Activated naive CD4-positive, alpha-beta T cell treated with anti-CD3 and anti-CD28 coated beads, Interleukin-2, amount 50 U/mL, for 72 hours (primary cell): ENCODE measurements around the gene MACROD2. TPM values are rescaled to one million over a fixed set of nuclear protein-coding genes. Genes with fewer than 3 reads are reported as not detected.

Source experiments
- ATAC-seq, 2 donors: fragments of 150-1000 bp; cut with Tn5 transposase; 2 replicates each; pipeline ENCODE4 v1.10.0; 2021; ENCODE audit warnings: mild to moderate bottlenecking in 2 of 2, moderate library complexity in 2 of 2
- DNase-seq, 2 donors: peaks; one replicate each; pipeline ENCODE4 v3.0.0; 2021 to 2022; ENCODE audit warnings: low spot score in 2 of 2
- H3K27ac Mint-ChIP-seq, 2 donors: one replicate each; pipeline ENCODE4 v1.8.0; 2022; ENCODE audit warnings: mild to moderate bottlenecking in 2 of 2, mixed read lengths in 2 of 2
- H3K36me3 Mint-ChIP-seq, 2 donors: one replicate each; pipeline ENCODE4 v1.8.0; 2022; ENCODE audit warnings: mixed read lengths in 2 of 2
- H3K9me3 Mint-ChIP-seq, 2 donors: one replicate each; pipeline ENCODE4 v1.8.0; 2022; ENCODE audit warnings: mixed read lengths in 2 of 2
- total RNA-seq, 2 donors: library from RNA; stranded (reverse); gene quantifications; one replicate each; pipeline ENCODE4 v1.2.3, GENCODE V29; 2022

MACROD2 gene
- total RNA-seq, 2 donors from 2014 or later, result not detected

GRCh38 chr20:15616626-15617025, 1621.3 kb downstream of the MACROD2 start:
- peaks cover 10 to 28% of the 10 kb centered on the region in 2 donors for H3K9me3 Mint-ChIP-seq
- H3K36me3 Mint-ChIP-seq, result peaks cover 0 to 13% of the 10 kb centered on the region in 2 donors
- no peak for DNase-seq
- ATAC-seq, result no peak
- no peak overlapping the region for H3K27ac Mint-ChIP-seq

GRCh38 chr20:15618110-15618509, 1622.8 kb downstream of the MACROD2 start:
- peaks cover 0 to 13% of the 10 kb centered on the region in 2 donors for H3K36me3 Mint-ChIP-seq
- peaks cover 14 to 27% of the 10 kb centered on the region in 2 donors for H3K9me3 Mint-ChIP-seq
- DNase-seq, result no peak
- ATAC-seq, result no peak
- no peak overlapping the region for H3K27ac Mint-ChIP-seq

GRCh38 chr20:15618912-15619311, 1623.6 kb downstream of the MACROD2 start:
- peaks cover 0 to 13% of the 10 kb centered on the region in 2 donors for H3K36me3 Mint-ChIP-seq
- DNase-seq (no peak), ATAC-seq (no peak)
- no peak overlapping the region for H3K27ac Mint-ChIP-seq
- peaks cover 14 to 34% of the 10 kb centered on the region in 2 donors for H3K9me3 Mint-ChIP-seq

- Mint-ChIP-seq H3K9me3 (peaks cover 14 to 34% of the 10 kb centered on the region in 2 donors), H3K27ac (no peak overlapping the region), H3K36me3 (peaks cover 0 to 13% of the 10 kb centered on the region in 2 donors)
- no peak for DNase-seq
- ATAC-seq, result no peak
Observed at GRCh38 chr20:15619341-15619740, 1624.0 kb downstream of the MACROD2 start.

- no peak for DNase-seq
- Mint-ChIP-seq H3K9me3 (peaks cover 12 to 32% of the 10 kb centered on the region in 2 donors), H3K36me3 (peaks cover 0 to 11% of the 10 kb centered on the region in 2 donors), H3K27ac (no peak overlapping the region)
- no peak for ATAC-seq
Observed at GRCh38 chr20:15619816-15620215, 1624.5 kb downstream of the MACROD2 start.

GRCh38 chr20:15622368-15622767, 1627.1 kb downstream of the MACROD2 start:
- Mint-ChIP-seq H3K9me3 (peaks cover 15 to 24% of the 10 kb centered on the region in 2 donors), H3K27ac (no peak overlapping the region), H3K36me3 (peaks cover 0 to 6% of the 10 kb centered on the region in 2 donors)
- ATAC-seq (no peak), DNase-seq (no peak)

- DNase-seq (no peak), ATAC-seq (no peak)
- Mint-ChIP-seq H3K36me3 (peaks cover 0 to 6% of the 10 kb centered on the region in 2 donors), H3K27ac (no peak overlapping the region), H3K9me3 (peaks cover 10 to 23% of the 10 kb centered on the region in 2 donors)
Observed at GRCh38 chr20:15623215-15623614, 1627.9 kb downstream of the MACROD2 start.

- Mint-ChIP-seq H3K9me3 (peaks cover 16 to 21% of the 10 kb centered on the region in 2 donors), H3K27ac (no peak overlapping the region), H3K36me3 (no peaks in the 10 kb centered on the region)
- no peak for DNase-seq
- no peak for ATAC-seq
Observed at GRCh38 chr20:15625981-15626380, 1630.7 kb downstream of the MACROD2 start.

- no peak overlapping the region for H3K27ac Mint-ChIP-seq
- H3K9me3 Mint-ChIP-seq, result peaks cover 16 to 26% of the 10 kb centered on the region in 2 donors
- DNase-seq, result no peak
- H3K36me3 Mint-ChIP-seq, result no peaks in the 10 kb centered on the region
- no peak for ATAC-seq
Observed at GRCh38 chr20:15627089-15627488, 1631.8 kb downstream of the MACROD2 start.

GRCh38 chr20:15627501-15627903, 1632.2 kb downstream of the MACROD2 start:
- H3K36me3 Mint-ChIP-seq, result no peaks in the 10 kb centered on the region
- no peak for DNase-seq
- ATAC-seq, result no peak

GRCh38 chr20:15628851-15629353, 1633.6 kb downstream of the MACROD2 start:
- H3K36me3 Mint-ChIP-seq, result no peaks in the 10 kb centered on the region
- no peak for ATAC-seq
- peaks cover 12 to 23% of the 10 kb centered on the region in 2 donors for H3K9me3 Mint-ChIP-seq
- H3K27ac Mint-ChIP-seq, result no peak overlapping the region
- no peak for DNase-seq

More at GRCh38 chr20:15627501-15627903, 1632.2 kb downstream of the MACROD2 start:
- no peak overlapping the region for H3K27ac Mint-ChIP-seq
- H3K9me3 Mint-ChIP-seq, result peaks cover 14 to 26% of the 10 kb centered on the region in 2 donors

GRCh38 chr20:15630360-15630759, 1635.0 kb downstream of the MACROD2 start:
- Mint-ChIP-seq H3K9me3 (peaks cover 12 to 27% of the 10 kb centered on the region in 2 donors), H3K36me3 (peaks cover 0 to 5% of the 10 kb centered on the region in 2 donors), H3K27ac (no peak overlapping the region)

GRCh38 chr20:15632680-15633079, 1637.4 kb downstream of the MACROD2 start:
- ATAC-seq (no peak), DNase-seq (no peak)
- peaks cover 0 to 5% of the 10 kb centered on the region in 2 donors for H3K36me3 Mint-ChIP-seq
- H3K27ac Mint-ChIP-seq, result no peak overlapping the region
- H3K9me3 Mint-ChIP-seq, result peaks cover 10 to 25% of the 10 kb centered on the region in 2 donors

More at GRCh38 chr20:15630360-15630759, 1635.0 kb downstream of the MACROD2 start:
- ATAC-seq, result no peak
- no peak for DNase-seq

GRCh38 chr20:15634102-15634501, 1638.8 kb downstream of the MACROD2 start:
- H3K27ac Mint-ChIP-seq, result no peak overlapping the region
- ATAC-seq (no peak), DNase-seq (no peak)
- H3K36me3 Mint-ChIP-seq, result peaks cover 0 to 5% of the 10 kb centered on the region in 2 donors
- peaks cover 10 to 22% of the 10 kb centered on the region in 2 donors for H3K9me3 Mint-ChIP-seq

- peaks cover 0 to 5% of the 10 kb centered on the region in 2 donors for H3K36me3 Mint-ChIP-seq
- DNase-seq, result no peak
- ATAC-seq, result no peak
- H3K9me3 Mint-ChIP-seq, result peaks cover 4 to 26% of the 10 kb centered on the region in 2 donors
- no peak overlapping the region for H3K27ac Mint-ChIP-seq
Observed at GRCh38 chr20:15637546-15637945, 1642.2 kb downstream of the MACROD2 start.

GRCh38 chr20:15637950-15638754, 1642.8 kb downstream of the MACROD2 start:
- ATAC-seq, result no peak
- H3K27ac Mint-ChIP-seq, result no peak overlapping the region

GRCh38 chr20:15638816-15639215, 1643.5 kb downstream of the MACROD2 start:
- Mint-ChIP-seq H3K36me3 (peaks cover 0 to 12% of the 10 kb centered on the region in 2 donors), H3K9me3 (peaks cover 4 to 30% of the 10 kb centered on the region in 2 donors), H3K27ac (no peak overlapping the region)
- ATAC-seq (no peak), DNase-seq (no peak)

More at GRCh38 chr20:15637950-15638754, 1642.8 kb downstream of the MACROD2 start:
- DNase-seq, result no peak
- Mint-ChIP-seq H3K9me3 (peaks cover 4 to 28% of the 10 kb centered on the region in 2 donors), H3K36me3 (peaks cover 0 to 10% of the 10 kb centered on the region in 2 donors)
